Activated naive CD8-positive, alpha-beta T cell treated with anti-CD3 and anti-CD28 coated beads for 36 hours (primary cell): ENCODE results near the gene CCSER2. TPM values are rescaled to one million over a fixed set of nuclear protein-coding genes. Genes with fewer than 3 reads are reported as not detected.
"Not testable (repeated sequence)": the region's sequence is repeated elsewhere in the genome, so short reads cannot be mapped to it uniquely, and the experiment has no call there.

Experiments used
- DNase-seq: peaks from one replicate; pipeline ENCODE4 v3.0.0; 2021
- H3K27ac Mint-ChIP-seq: one replicate; pipeline ENCODE4 v1.8.0; 2022; ENCODE audit warnings: mild to moderate bottlenecking, moderate library complexity, mixed read lengths
- H3K27me3 Mint-ChIP-seq: one replicate; pipeline ENCODE4 v1.8.0; 2022; ENCODE audit warnings: mild to moderate bottlenecking, mixed read lengths
- H3K36me3 Mint-ChIP-seq: one replicate; pipeline ENCODE4 v1.8.0; 2021; ENCODE audit warnings: mild to moderate bottlenecking, mixed read lengths
- H3K4me1 Mint-ChIP-seq: one replicate; pipeline ENCODE4 v1.8.0; 2021; ENCODE audit warnings: mixed read lengths
- H3K4me3 Mint-ChIP-seq: one replicate; pipeline ENCODE4 v1.8.0; 2022; ENCODE audit warnings: mild to moderate bottlenecking, moderate library complexity, mixed read lengths
- H3K9me3 Mint-ChIP-seq: one replicate; pipeline ENCODE4 v1.8.0; 2022; ENCODE audit warnings: mixed read lengths
- total RNA-seq, 2 experiments: library from RNA; stranded (reverse); gene quantifications; one replicate each; pipeline ENCODE4 v1.2.3, GENCODE V29; 2021

CCSER2 gene
- total RNA-seq, 2 experiments from 2014 or later, result 42.4 to 43.8 TPM

GRCh38 chr10:84511709-84512285 is 183.4 kb downstream of the CCSER2 start:
- Mint-ChIP-seq H3K27me3 (no peaks in the 10 kb centered on the region), H3K36me3 (peaks cover 5% of the 10 kb centered on the region), H3K4me1 (no peaks in the 10 kb centered on the region), H3K9me3 (no peaks in the 10 kb centered on the region), H3K4me3 (no peak overlapping the region), H3K27ac (no peak overlapping the region)
- DNase-seq, result no peak

DNA sequence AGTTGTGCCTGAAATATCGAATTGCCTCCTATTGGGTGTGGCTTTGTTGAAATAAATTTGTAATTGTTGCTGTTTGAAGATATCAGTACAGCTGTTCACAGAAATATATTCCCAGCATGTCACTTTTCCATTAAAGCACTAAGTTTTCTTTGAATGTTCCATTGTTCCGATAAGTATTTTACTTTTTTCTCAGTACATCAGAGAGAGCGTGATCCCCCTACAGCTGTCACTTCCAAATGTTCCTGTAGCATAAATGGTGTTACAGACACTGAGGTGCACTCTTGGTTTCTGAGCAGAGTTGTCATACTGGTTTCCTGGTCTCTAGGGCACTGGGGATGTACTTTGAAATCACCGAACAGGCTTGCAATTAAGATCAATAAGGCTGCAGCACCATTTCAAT is 189.2 kb downstream of the CCSER2 start:
- Mint-ChIP-seq H3K27ac (no peak overlapping the region), H3K36me3 (peaks cover 5% of the 10 kb centered on the region), H3K4me1 (no peaks in the 10 kb centered on the region), H3K9me3 (no peaks in the 10 kb centered on the region), H3K27me3 (no peaks in the 10 kb centered on the region), H3K4me3 (no peak overlapping the region)
- no peak for DNase-seq

GRCh38 chr10:84519235-84519634 is 190.8 kb downstream of the CCSER2 start:
- no peak overlapping the region for H3K27ac Mint-ChIP-seq

GRCh38 chr10:84521013-84521412 is 192.6 kb downstream of the CCSER2 start:
- Mint-ChIP-seq H3K27me3 (peaks cover 4% of the 10 kb centered on the region), H3K9me3 (peaks cover 9% of the 10 kb centered on the region), H3K4me3 (no peak overlapping the region), H3K4me1 (peaks cover 5% of the 10 kb centered on the region), H3K27ac (no peak overlapping the region), H3K36me3 (peaks cover 10% of the 10 kb centered on the region)
- DNase-seq, result no peak

More at GRCh38 chr10:84519235-84519634, 190.8 kb downstream of the CCSER2 start:
- H3K9me3 Mint-ChIP-seq, result no peaks in the 10 kb centered on the region
- H3K27me3 Mint-ChIP-seq, result no peaks in the 10 kb centered on the region
- peaks cover 5% of the 10 kb centered on the region for H3K4me1 Mint-ChIP-seq
- no peak for DNase-seq
- H3K4me3 Mint-ChIP-seq, result no peak overlapping the region
- no peaks in the 10 kb centered on the region for H3K36me3 Mint-ChIP-seq

DNA sequence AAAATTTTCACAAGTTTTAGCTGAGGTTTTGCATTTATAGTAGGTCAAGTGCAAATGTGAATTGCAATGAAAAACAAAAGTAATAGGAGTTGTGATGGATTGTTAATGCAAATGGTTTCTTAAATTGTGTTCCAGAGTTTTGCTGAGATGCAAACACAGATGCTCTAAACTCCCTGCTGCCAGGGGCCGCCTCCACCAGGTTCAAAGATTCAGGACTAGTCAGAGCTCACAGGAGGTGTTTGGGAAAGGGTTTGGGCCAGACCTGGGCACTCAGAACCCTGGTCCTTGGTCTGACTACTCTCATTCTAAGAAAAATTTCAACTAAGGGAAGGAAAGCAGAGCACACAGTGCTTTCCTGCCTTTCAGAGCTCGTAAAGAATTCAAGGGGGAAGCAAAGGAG is 193.1 kb downstream of the CCSER2 start:
- H3K4me3 Mint-ChIP-seq, result no peak overlapping the region
- peaks cover 13% of the 10 kb centered on the region for H3K9me3 Mint-ChIP-seq
- H3K27ac Mint-ChIP-seq, result no peak overlapping the region
- peaks cover 12% of the 10 kb centered on the region for H3K36me3 Mint-ChIP-seq
- peaks cover 4% of the 10 kb centered on the region for H3K27me3 Mint-ChIP-seq
- DNase-seq, result no peak
- H3K4me1 Mint-ChIP-seq, result peaks cover 5% of the 10 kb centered on the region

- Mint-ChIP-seq H3K36me3 (peaks cover 12% of the 10 kb centered on the region), H3K27ac (no peak overlapping the region), H3K27me3 (peaks cover 4% of the 10 kb centered on the region), H3K9me3 (peaks cover 14% of the 10 kb centered on the region), H3K4me3 (no peak overlapping the region), H3K4me1 (peaks cover 5% of the 10 kb centered on the region)
- DNase-seq, result no peak
Observed at GRCh38 chr10:84522612-84523462, 194.4 kb downstream of the CCSER2 start.

GRCh38 chr10:84523526-84523925 is 195.1 kb downstream of the CCSER2 start:
- Mint-ChIP-seq H3K4me1 (peaks cover 5% of the 10 kb centered on the region), H3K4me3 (no peak overlapping the region), H3K27me3 (peaks cover 6% of the 10 kb centered on the region), H3K27ac (no peak overlapping the region), H3K9me3 (peaks cover 14% of the 10 kb centered on the region), H3K36me3 (peaks cover 12% of the 10 kb centered on the region)
- no peak for DNase-seq

- H3K4me1 Mint-ChIP-seq, result peaks cover 5% of the 10 kb centered on the region
- no peak overlapping the region for H3K27ac Mint-ChIP-seq
- peaks cover 7% of the 10 kb centered on the region for H3K27me3 Mint-ChIP-seq
- H3K36me3 Mint-ChIP-seq, result peaks cover 12% of the 10 kb centered on the region
- no peak overlapping the region for H3K4me3 Mint-ChIP-seq
- peaks cover 14% of the 10 kb centered on the region for H3K9me3 Mint-ChIP-seq
- no peak for DNase-seq
Observed at GRCh38 chr10:84524435-84524834, 196.0 kb downstream of the CCSER2 start.

DNA sequence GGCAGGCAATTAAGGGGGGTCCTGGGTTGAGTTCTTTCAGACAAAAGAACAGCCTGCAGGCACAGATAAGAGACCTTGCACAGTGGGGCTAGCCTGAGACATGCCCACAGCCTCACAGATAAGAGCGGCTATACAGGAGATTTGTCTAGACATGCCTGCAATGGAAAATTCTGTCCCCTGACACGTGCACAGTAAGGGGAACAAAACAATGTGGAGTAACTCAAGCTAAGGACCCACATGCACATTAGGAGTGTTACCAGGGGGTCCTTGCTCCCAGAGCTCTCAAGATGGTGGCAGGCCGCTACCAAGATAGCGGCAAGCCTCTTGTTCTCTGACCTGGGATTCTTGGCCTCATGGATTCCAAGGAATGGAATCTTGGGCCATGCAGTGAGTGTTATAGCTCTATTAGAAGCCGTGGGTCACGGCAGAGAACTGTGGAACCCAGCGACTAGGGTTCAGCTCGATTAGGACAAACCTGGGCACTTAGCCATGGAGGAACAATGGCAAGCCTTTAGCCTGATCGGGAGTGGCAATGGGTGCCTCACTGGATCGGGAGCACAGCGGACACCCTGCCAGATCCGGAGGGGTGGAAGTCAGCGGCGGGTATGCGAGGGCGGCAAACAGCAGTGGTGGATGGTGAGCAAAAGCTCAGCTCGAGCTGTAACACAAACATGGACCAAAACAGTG is 196.9 kb downstream of the CCSER2 start:
- H3K4me1 Mint-ChIP-seq, result peaks cover 5% of the 10 kb centered on the region
- no peak overlapping the region for H3K27ac Mint-ChIP-seq
- H3K4me3 Mint-ChIP-seq, result no peak overlapping the region

DNA sequence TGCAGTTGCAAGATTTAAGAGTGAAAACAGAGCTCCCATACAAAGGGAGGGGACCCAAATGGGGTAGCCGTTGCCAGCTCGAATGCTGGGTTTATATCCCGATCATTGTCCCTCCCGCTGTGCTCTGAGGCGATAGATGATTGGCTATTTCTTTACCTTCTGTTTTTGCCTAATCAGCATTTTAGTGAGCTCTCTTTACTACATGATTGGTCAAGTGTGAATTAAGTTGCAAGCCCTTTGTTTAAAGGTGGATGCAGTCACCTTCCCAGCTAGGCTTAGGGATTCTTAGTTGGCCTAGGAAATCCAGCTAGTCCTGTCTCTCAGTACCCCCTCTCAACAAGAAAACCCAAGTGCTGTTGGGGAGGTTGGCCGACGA is 197.4 kb downstream of the CCSER2 start:
- not testable (repeated sequence) for H3K27me3 Mint-ChIP-seq, H3K4me1 Mint-ChIP-seq, H3K27ac Mint-ChIP-seq, H3K4me3 Mint-ChIP-seq, DNase-seq
- peaks cover 14% of the 10 kb centered on the region for H3K9me3 Mint-ChIP-seq
- peaks cover 12% of the 10 kb centered on the region for H3K36me3 Mint-ChIP-seq

More for the DNA sequence above, 196.9 kb downstream of the CCSER2 start:
- Mint-ChIP-seq H3K9me3 (peaks cover 14% of the 10 kb centered on the region), H3K27me3 (peaks cover 7% of the 10 kb centered on the region), H3K36me3 (peaks cover 12% of the 10 kb centered on the region)
- no peak for DNase-seq

DNA sequence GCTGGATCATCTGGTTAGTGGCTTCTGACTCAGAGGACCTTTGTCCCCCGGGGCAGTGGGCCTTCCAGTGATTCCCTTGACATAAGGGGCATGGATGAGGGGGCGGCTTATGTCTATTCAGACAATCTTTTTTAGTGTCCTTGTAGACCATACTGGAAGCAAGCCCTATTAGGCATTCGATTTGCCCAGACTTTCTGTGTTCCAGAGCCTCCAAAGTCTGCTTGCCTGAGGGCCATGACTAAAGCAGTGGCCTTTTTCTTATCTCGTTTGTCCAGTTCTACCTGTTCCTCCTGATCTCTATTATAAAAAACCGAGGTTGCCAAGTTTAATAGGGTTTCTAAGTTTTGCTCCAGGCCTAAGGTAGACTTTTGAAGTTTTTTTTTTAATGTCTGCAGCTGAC is 199.0 kb downstream of the CCSER2 start:
- not testable (repeated sequence) for H3K27me3 Mint-ChIP-seq, H3K4me3 Mint-ChIP-seq, H3K4me1 Mint-ChIP-seq, H3K27ac Mint-ChIP-seq, DNase-seq
- peaks cover 14% of the 10 kb centered on the region for H3K9me3 Mint-ChIP-seq
- peaks cover 12% of the 10 kb centered on the region for H3K36me3 Mint-ChIP-seq

- H3K4me3 Mint-ChIP-seq, H3K4me1 Mint-ChIP-seq, H3K27me3 Mint-ChIP-seq, DNase-seq, H3K27ac Mint-ChIP-seq: not testable (repeated sequence)
- Mint-ChIP-seq H3K9me3 (peaks cover 14% of the 10 kb centered on the region), H3K36me3 (peaks cover 12% of the 10 kb centered on the region)
Observed at GRCh38 chr10:84528526-84528925, 200.1 kb downstream of the CCSER2 start.

GRCh38 chr10:84530724-84531325 is 202.4 kb downstream of the CCSER2 start:
- no peak overlapping the region for H3K27ac Mint-ChIP-seq
- H3K36me3 Mint-ChIP-seq, result peaks cover 4% of the 10 kb centered on the region
- H3K4me3 Mint-ChIP-seq, result no peak overlapping the region
- DNase-seq, result no peak
- H3K4me1 Mint-ChIP-seq, result peaks cover 10% of the 10 kb centered on the region
- H3K27me3 Mint-ChIP-seq, result peaks cover 7% of the 10 kb centered on the region
- peaks cover 8% of the 10 kb centered on the region for H3K9me3 Mint-ChIP-seq

- peaks cover 10% of the 10 kb centered on the region for H3K4me1 Mint-ChIP-seq
- H3K27me3 Mint-ChIP-seq, result peaks cover 7% of the 10 kb centered on the region
- DNase-seq, result no peak
Observed at GRCh38 chr10:84531396-84531795, 203.0 kb downstream of the CCSER2 start.

DNA sequence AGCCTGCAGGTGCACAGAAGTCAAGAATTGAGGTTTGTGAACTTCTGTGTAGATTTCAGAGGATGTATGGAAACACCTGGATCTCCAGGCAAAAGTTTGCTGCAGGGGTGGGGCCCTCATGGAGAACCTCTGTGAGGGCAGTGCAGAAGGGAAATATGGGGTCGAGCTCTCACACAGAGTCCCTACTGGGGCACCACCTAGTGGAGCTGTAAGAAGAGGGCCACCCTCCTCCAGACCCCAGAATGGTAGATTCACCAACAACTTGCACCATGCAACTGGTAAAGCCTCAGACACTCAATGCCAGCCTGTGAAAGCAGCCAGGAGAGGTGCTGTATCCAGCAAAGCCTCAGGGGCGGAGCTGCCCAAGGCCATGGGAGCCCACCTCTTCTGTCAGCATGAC is 205.8 kb downstream of the CCSER2 start:
- no peak overlapping the region for H3K27ac Mint-ChIP-seq
- no peak overlapping the region for H3K4me3 Mint-ChIP-seq
- DNase-seq, result no peak
- peaks cover 18% of the 10 kb centered on the region for H3K4me1 Mint-ChIP-seq
- H3K36me3 Mint-ChIP-seq, result no peaks in the 10 kb centered on the region
- H3K9me3 Mint-ChIP-seq, result no peaks in the 10 kb centered on the region
- peaks cover 8% of the 10 kb centered on the region for H3K27me3 Mint-ChIP-seq

More at GRCh38 chr10:84531396-84531795, 203.0 kb downstream of the CCSER2 start:
- H3K36me3 Mint-ChIP-seq, result no peaks in the 10 kb centered on the region
- peaks cover 2% of the 10 kb centered on the region for H3K9me3 Mint-ChIP-seq
- H3K27ac Mint-ChIP-seq, result no peak overlapping the region
- H3K4me3 Mint-ChIP-seq, result no peak overlapping the region
